HepG2 (cell line): ENCODE measurements around the gene ACBD6. TPM values are rescaled to one million over a fixed set of nuclear protein-coding genes. Genes with fewer than 3 reads are reported as not detected.

Experiments
- BCL6 ChIP-seq: IDR thresholded peaks from 2 replicates; pipeline ENCODE4 v1.6.1; 2016; ENCODE audit warnings: missing genetic modification reagents, missing compliant biosample characterization
- HBP1 ChIP-seq: IDR thresholded peaks from 2 replicates; pipeline ENCODE4 v1.6.1; 2016; ENCODE audit warnings: low read depth, control low read depth
- HES4 ChIP-seq: sonication (generic); formaldehyde crosslinking; IDR thresholded peaks from 2 replicates; pipeline ENCODE4 v1.9.0; 2021; ENCODE audit warnings: mild to moderate bottlenecking, missing genetic modification reagents, borderline replicate concordance
- HOMEZ ChIP-seq: IDR thresholded peaks from 2 replicates; pipeline ENCODE4 v1.6.1; 2016; ENCODE audit warnings: low read depth
- IKZF5 ChIP-seq: IDR thresholded peaks from 2 replicates; pipeline ENCODE4 v1.6.1; 2018; ENCODE audit warnings: missing genetic modification reagents, mild to moderate bottlenecking, missing compliant biosample characterization
- IRF2 ChIP-seq: IDR thresholded peaks from 2 replicates; pipeline ENCODE4 v1.6.1; 2018; ENCODE audit warnings: missing genetic modification reagents, missing compliant biosample characterization
- KDM5B ChIP-seq: sonication (generic); formaldehyde crosslinking; IDR thresholded peaks from 2 replicates; pipeline ENCODE4 v1.4.0; 2020; ENCODE audit warnings: missing genetic modification reagents, mild to moderate bottlenecking, borderline replicate concordance
- MIER2 ChIP-seq: IDR thresholded peaks from 2 replicates; pipeline ENCODE4 v1.6.1; 2016; ENCODE audit warnings: missing biosample characterization, missing genetic modification reagents
- ZBTB38 ChIP-seq: sonication (generic); formaldehyde crosslinking; IDR thresholded peaks from 2 replicates; pipeline ENCODE4 v1.5.1; 2020; ENCODE audit warnings: mild to moderate bottlenecking, missing genetic modification reagents
- ZFX ChIP-seq: sonication (generic); formaldehyde crosslinking; IDR thresholded peaks from 2 replicates; pipeline ENCODE4 v1.4.0; 2020; ENCODE audit warnings: mild to moderate bottlenecking, low read depth, missing genetic modification reagents, moderate library complexity
- ZNF687 ChIP-seq: sonication (generic); formaldehyde crosslinking; IDR thresholded peaks from 2 replicates; pipeline ENCODE4 v1.5.1; 2020; ENCODE audit warnings: mild to moderate bottlenecking, missing genetic modification reagents, moderate library complexity
- polyA plus RNA-seq, 8 experiments: library from polyadenylated mRNA; depleted of rRNA in 3 of 8; stranded (reverse) in 7 of 8; unstranded in 1 of 8; fragments of >200 nt; fragmentation: Illumina TruSeq in 4 of 8; extraction: Trizol in 4 of 8; gene quantifications; 2 replicates each; pipeline versions ENCODE4 v1.2.1 to v1.2.3, GENCODE V29; 2011 to 2016; ENCODE audit warnings: low read depth in 4 of 8, missing spikeins in 1 of 8, mixed read lengths in 1 of 8; ENCODE audit not compliant: insufficient read depth in 1 of 8
- total RNA-seq, 5 experiments: library from RNA; depleted of rRNA; stranded (reverse); fragments of >200 nt; fragmentation: Illumina TruSeq; extraction: Trizol; gene quantifications; 2 replicates each; pipeline ENCODE4 v1.2.3, GENCODE V29; 2016; ENCODE audit warnings: low read depth in 1 of 5
- TF ChIP-seq, protein P1 (sequence below): sonication (generic); formaldehyde crosslinking; IDR thresholded peaks from 2 replicates; pipeline ENCODE4 v1.8.0; 2022; ENCODE audit warnings: mild to moderate bottlenecking, missing genetic modification reagents, moderate library complexity
- TF ChIP-seq, protein P2 (sequence below): sonication (generic); formaldehyde crosslinking; IDR thresholded peaks from 2 replicates; pipeline ENCODE4 v1.5.0; 2020; ENCODE audit warnings: missing genetic modification reagents
- TF ChIP-seq, protein P3 (sequence below): sonication (generic); formaldehyde crosslinking; IDR thresholded peaks from 2 replicates; pipeline ENCODE4 v1.5.0; 2020; ENCODE audit warnings: mild to moderate bottlenecking, missing genetic modification reagents, borderline replicate concordance

Gene ACBD6
- total and polyA plus RNA-seq, 2 of the 13 experiments (the other 11 are each of a cell fraction or from before 2014, with no cell fraction given) = 33.5 to 47.2 TPM

DNA sequence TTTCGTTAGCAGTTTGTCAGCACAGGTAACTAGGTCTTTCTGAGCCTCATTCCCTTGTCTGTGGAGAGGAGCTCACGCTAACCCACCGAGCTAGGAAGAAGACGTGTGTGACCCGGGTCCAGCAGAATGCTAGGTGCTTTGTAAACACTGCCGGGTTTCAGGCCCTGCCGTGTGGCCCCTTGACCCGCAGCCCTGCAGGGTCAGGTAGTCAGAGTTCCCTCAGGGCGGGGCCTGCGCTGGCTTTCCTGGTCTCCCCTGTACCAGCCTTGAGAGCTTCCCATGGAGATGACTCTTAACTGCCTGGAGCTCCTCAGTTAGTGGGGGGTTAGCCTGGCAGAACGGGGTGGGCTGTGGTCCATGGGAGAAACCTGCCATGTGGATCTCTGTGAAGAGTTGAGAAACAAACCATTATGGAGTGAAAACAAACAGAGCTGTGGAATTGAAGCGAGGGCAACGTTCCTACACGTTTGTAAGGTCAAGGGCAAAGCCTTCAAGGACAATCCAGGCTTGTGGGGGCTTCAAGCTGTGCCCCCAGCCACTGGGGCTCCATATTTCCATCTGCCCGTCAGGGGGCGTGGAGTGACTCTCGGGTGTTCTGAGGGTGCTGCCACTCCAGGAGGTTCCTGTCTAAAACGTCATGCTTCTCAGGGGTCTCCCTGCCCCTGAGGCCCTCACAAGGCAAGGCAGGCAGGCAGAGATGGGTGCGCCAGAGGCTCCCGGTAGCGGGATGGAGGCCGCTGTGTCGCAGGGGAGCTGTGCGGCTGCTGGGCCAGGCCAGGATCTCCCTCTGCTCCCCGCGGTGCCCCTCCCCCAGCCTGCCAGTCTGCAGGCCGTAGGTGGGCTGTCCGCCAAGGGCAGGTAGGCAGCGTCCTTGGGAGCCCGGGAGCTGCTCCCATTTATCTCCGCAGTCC is 248.5 kb downstream of the ACBD6 start (continued):
- TF ChIP-seq HBP1 (CRISPR knock-in tag) (no peak), IRF2 (CRISPR knock-in tag) (0 out of 2 replicates have a peak, but pooled peaks have one; percentile 52), HES4 (CRISPR knock-in tag) (no peak), KDM5B (CRISPR knock-in tag) (peak; percentile 49; the same call in 1 of the 2 replicates), ZNF687 (CRISPR knock-in tag) (peak; percentile 65), HOMEZ (CRISPR knock-in tag) (0 out of 2 replicates have a peak, but pooled peaks have one; percentile 64), IKZF5 (CRISPR knock-in tag) (peak; percentile 41; the same call in 1 of the 2 replicates), ZFX (peak; percentile 33), MIER2 (CRISPR knock-in tag) (no peak), BCL6 (CRISPR knock-in tag) (peak; percentile 48; the same call in 1 of the 2 replicates), ZBTB38 (CRISPR knock-in tag) (no peak)
- TF ChIP-seq, protein P1, sequence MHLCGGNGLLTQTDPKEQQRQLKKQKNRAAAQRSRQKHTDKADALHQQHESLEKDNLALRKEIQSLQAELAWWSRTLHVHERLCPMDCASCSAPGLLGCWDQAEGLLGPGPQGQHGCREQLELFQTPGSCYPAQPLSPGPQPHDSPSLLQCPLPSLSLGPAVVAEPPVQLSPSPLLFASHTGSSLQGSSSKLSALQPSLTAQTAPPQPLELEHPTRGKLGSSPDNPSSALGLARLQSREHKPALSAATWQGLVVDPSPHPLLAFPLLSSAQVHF (CRISPR knock-in tag) = no peak
- TF ChIP-seq, protein P2, sequence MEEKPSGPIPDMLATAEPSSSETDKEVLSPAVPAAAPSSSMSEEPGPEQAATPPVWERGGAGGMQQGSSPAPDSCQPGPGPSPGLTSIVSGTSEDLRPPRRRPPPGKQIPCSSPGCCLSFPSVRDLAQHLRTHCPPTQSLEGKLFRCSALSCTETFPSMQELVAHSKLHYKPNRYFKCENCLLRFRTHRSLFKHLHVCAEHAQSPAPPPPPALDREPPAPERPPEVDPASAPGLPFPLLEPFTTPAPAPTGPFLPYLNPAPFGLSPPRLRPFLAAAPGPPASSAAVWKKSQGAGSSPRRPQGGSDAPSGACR (CRISPR knock-in tag) = no peak
- TF ChIP-seq, protein P3, sequence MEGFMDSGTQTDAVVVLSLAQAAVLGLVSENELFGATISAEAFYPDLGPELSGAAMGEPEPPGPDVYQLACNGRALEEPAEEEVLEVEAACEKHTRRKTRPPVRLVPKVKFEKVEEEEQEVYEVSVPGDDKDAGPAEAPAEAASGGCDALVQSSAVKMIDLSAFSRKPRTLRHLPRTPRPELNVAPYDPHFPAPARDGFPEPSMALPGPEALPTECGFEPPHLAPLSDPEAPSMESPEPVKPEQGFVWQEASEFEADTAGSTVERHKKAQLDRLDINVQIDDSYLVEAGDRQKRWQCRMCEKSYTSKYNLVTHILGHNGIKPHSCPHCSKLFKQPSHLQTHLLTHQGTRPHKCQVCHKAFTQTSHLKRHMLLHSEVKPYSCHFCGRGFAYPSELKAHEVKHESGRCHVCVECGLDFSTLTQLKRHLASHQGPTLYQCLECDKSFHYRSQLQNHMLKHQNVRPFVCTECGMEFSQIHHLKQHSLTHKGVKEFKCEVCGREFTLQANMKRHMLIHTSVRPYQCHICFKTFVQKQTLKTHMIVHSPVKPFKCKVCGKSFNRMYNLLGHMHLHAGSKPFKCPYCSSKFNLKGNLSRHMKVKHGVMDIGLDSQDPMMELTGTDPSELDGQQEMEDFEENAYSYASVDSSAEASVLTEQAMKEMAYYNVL (CRISPR knock-in tag) = no peak
